ENCODE measurements around the gene HEG1. TPM values are rescaled to one million over a fixed set of nuclear protein-coding genes. Genes with fewer than 3 reads are reported as not detected.

Gene HEG1
- polyA plus RNA-seq, 3 donors: 0.28 to 4.2 (median 0.69) TPM

DNA sequence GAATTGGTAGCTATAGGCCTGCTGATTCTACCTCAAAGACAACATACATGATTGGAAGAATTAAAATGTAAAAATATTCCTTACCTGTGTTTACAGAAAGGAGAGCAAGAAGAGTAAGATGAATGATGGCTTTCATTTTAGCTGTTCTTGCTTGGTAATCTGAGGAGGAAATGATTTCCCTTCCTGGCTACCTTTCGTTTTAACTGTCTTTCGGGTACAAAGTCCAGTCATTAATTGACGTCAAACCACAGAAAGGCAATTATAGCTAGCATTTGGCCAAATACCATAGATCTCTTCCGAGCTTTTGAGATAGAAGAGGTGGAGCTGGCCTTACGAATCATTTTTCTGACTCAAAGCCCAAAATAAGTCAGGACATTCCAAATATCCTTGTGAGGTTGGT is 121.2 kb downstream of the HEG1 start, which contains the start of gene MUC13:
MUC13 (minus strand) TSS at position 175 of the 400 bp plus-strand sequence; CDS start at position 136, 39 bp downstream.
- Mint-ChIP-seq H3K36me3 (no peaks in the 10 kb centered on the region), H3K9me3 (peaks cover 0 to 3% (median 0%) of the 10 kb centered on the region in 7 donors), H3K4me3 (no peak within 1 kb of the TSS), H3K27ac (no peak within 1 kb of the TSS), H3K27me3 (ENCODE audit: low read depth in 3 of 3) (peaks cover 0 to 9% (median 8%) of the 10 kb centered on the region in 3 donors), H3K4me1 (peaks cover 3% of the 10 kb centered on the region)
- Histone ChIP-seq H3K9me3 (replicated peaks in 1 of 2; ENCODE audit: control insufficient read depth in 1 of 2, insufficient read depth in 1 of 2, low read length in 2 of 2) (no peaks in the 10 kb centered on the region), H4K20me1 (ENCODE audit: insufficient read depth, low read length) (no peaks in the 10 kb centered on the region), H3K27me3 (ENCODE audit: control insufficient read depth in 2 of 2, insufficient read depth in 2 of 2, low read length in 2 of 2) (no peaks in the 10 kb centered on the region), H3K4me1 (ENCODE audit: control insufficient read depth in 1 of 2, insufficient read depth in 2 of 2, low read length in 2 of 2) (no peaks in the 10 kb centered on the region), H3K36me3 (replicated peaks in 1 of 2; ENCODE audit: control insufficient read depth in 1 of 2, insufficient read depth in 2 of 2, low read length in 2 of 2) (no peaks in the 10 kb centered on the region), H3K4me2 (replicated peaks; ENCODE audit: extremely low read depth, low read length, poor library complexity, severe bottlenecking) (no peak within 1 kb of the TSS), H2AFZ (ENCODE audit: insufficient read depth, low read depth, low read length, poor library complexity, severe bottlenecking) (no peak within 1 kb of the TSS), H3K79me2 (ENCODE audit: insufficient read depth, low read length) (no peaks in the 10 kb centered on the region), H3K4me3 (replicated peaks in 1 of 3; ENCODE audit: low read depth in 2 of 3, low read length in 3 of 3) (no peak within 1 kb of the TSS), H3K9ac (ENCODE audit: insufficient read depth, low read length, poor library complexity, severe bottlenecking) (no peak within 1 kb of the TSS), H3K27ac (ENCODE audit: low read depth in 1 of 2, low read length in 2 of 2) (no peak within 1 kb of the TSS)
- intact Hi-C loops (cut with micrococcal nuclease): no loop called here
- no peak for TF ChIP-seq CTCF (IDR thresholded peaks at IDR 0.05)
- DNase-seq: no peak
- WGBS (ENCODE audit: insufficient coverage): 100% methylated on average over 3 of the region's 5 CpGs

GRCh38 chr3:124928333-124929202 is 127.2 kb downstream of the HEG1 start:
- TF ChIP-seq CTCF (IDR thresholded peaks at IDR 0.05): peak; percentile 75
- Histone ChIP-seq H2AFZ (ENCODE audit: insufficient read depth, low read depth, low read length, poor library complexity, severe bottlenecking) (no peak overlapping the region), H3K9ac (ENCODE audit: insufficient read depth, low read length, poor library complexity, severe bottlenecking) (no peak overlapping the region), H3K27me3 (ENCODE audit: control insufficient read depth in 2 of 2, insufficient read depth in 2 of 2, low read length in 2 of 2) (no peaks in the 10 kb centered on the region), H3K36me3 (replicated peaks in 1 of 2; ENCODE audit: control insufficient read depth in 1 of 2, insufficient read depth in 2 of 2, low read length in 2 of 2) (no peaks in the 10 kb centered on the region), H3K4me2 (replicated peaks; ENCODE audit: extremely low read depth, low read length, poor library complexity, severe bottlenecking) (no peak overlapping the region), H3K9me3 (replicated peaks in 1 of 2; ENCODE audit: control insufficient read depth in 1 of 2, insufficient read depth in 1 of 2, low read length in 2 of 2) (no peaks in the 10 kb centered on the region), H3K4me3 (replicated peaks in 1 of 3; ENCODE audit: low read depth in 2 of 3, low read length in 3 of 3) (no peak overlapping the region), H3K27ac (ENCODE audit: low read depth in 1 of 2, low read length in 2 of 2) (no peak overlapping the region), H3K79me2 (ENCODE audit: insufficient read depth, low read length) (no peaks in the 10 kb centered on the region), H3K4me1 (ENCODE audit: control insufficient read depth in 1 of 2, insufficient read depth in 2 of 2, low read length in 2 of 2) (peaks cover 15 to 18% of the 10 kb centered on the region in 2 donors), H4K20me1 (ENCODE audit: insufficient read depth, low read length) (no peaks in the 10 kb centered on the region)
- H3K36me3 Mint-ChIP-seq: no peaks in the 10 kb centered on the region
- peak overlapping the region in 1 of 7 donors; percentile 43 for H3K27ac Mint-ChIP-seq
- peak; percentile 27 to 47 (median 45) for DNase-seq
- H3K9me3 Mint-ChIP-seq: peaks cover 0 to 2% (median 0%) of the 10 kb centered on the region in 7 donors
- H3K27me3 Mint-ChIP-seq (ENCODE audit: low read depth in 3 of 3): peaks cover 2 to 6% (median 3%) of the 10 kb centered on the region in 3 donors
- intact Hi-C loops (cut with micrococcal nuclease): loop anchor here (5.0 to 10.0 kb wide), 2 partner anchors 506 to 509 kb away; no protein-coding TSS in a partner anchor
- peak overlapping the region in 1 of 2 donors; percentile 31 for H3K4me3 Mint-ChIP-seq
- H3K4me1 Mint-ChIP-seq: peaks cover 17% of the 10 kb centered on the region
- no CpG with 5 or more reads among the region's 4 CpGs for WGBS (ENCODE audit: insufficient coverage)

All from CD14-positive monocyte (primary cell).